Measurements from ENCODE around the gene LPP.

- TF ChIP-seq EZH2 (IDR thresholded peaks at IDR 0.05; ENCODE audit: borderline replicate concordance, low read depth, low read length, severe bottlenecking), result no peak
- TF ChIP-seq CTCF (IDR thresholded peaks at IDR 0.05; ENCODE audit: borderline replicate concordance, extremely low read depth, low read length, poor library complexity, severe bottlenecking), result no peak
Observed at GRCh38 chr3:188721312-188721711, 567.4 kb downstream of the LPP start.

All from DND-41 (cell line).